Prostate gland (tissue), 2 donors: ENCODE results near the gene TMEM108.

ENCODE experiments used
- POLR2A ChIP-seq: fragments of 450-650 bp; IDR thresholded peaks from one replicate; pipeline ENCODE4 v1.6.1; 2016; ENCODE audit warnings: antibody characterized with exemption, mild to moderate bottlenecking
- POLR2AphosphoS5 ChIP-seq: sonication (generic); formaldehyde crosslinking; IDR thresholded peaks from one replicate; pipeline ENCODE4 v1.6.1; 2017; ENCODE audit warnings: antibody characterized with exemption
- TF ChIP-seq, protein P1 (sequence below), 4 experiments: fragments of 200-600 bp in 2 of 4; fragments of 450-650 bp in 2 of 4; sonication (generic) in 2 of 4; IDR thresholded peaks; 1 replicate in 3 of 4; 2 replicates in 1 of 4; pipeline ENCODE4 v1.5.1; 2016 to 2019; ENCODE audit warnings: antibody characterized with exemption in 4 of 4, mild to moderate bottlenecking in 2 of 4, moderate library complexity in 2 of 4

DNA sequence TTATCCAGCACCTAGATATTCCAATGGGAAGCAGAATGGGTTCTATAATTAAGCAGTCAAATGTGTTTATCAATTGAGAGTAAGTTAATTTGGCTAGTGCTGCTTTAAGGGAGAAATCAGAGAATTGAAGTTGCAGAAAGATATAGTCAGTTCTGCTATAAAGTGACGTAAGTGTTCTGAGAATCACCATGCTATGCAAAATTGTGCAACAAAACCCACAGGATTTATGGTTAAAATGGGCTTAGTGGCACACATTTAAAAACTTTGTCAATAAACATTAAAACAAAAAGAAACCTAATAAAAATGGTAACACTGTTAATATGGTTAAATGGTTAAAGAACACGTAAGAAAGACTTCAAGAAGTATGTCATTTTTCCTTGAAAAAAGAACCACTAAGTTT is 74.5 kb downstream of the TMEM108 start:
- TF ChIP-seq, protein P1, sequence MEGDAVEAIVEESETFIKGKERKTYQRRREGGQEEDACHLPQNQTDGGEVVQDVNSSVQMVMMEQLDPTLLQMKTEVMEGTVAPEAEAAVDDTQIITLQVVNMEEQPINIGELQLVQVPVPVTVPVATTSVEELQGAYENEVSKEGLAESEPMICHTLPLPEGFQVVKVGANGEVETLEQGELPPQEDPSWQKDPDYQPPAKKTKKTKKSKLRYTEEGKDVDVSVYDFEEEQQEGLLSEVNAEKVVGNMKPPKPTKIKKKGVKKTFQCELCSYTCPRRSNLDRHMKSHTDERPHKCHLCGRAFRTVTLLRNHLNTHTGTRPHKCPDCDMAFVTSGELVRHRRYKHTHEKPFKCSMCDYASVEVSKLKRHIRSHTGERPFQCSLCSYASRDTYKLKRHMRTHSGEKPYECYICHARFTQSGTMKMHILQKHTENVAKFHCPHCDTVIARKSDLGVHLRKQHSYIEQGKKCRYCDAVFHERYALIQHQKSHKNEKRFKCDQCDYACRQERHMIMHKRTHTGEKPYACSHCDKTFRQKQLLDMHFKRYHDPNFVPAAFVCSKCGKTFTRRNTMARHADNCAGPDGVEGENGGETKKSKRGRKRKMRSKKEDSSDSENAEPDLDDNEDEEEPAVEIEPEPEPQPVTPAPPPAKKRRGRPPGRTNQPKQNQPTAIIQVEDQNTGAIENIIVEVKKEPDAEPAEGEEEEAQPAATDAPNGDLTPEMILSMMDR (IDR thresholded peaks at IDR 0.05): no peak
- TF ChIP-seq POLR2AphosphoS5 (no peak), POLR2A (no peak)
